HG02884 (cell line): Measurements from ENCODE around the gene LMBRD1.
"Not testable (repeated sequence)": the region's sequence is repeated elsewhere in the genome, so short reads cannot be mapped to it uniquely, and the experiment has no call there.

Experiments used
- ATAC-seq: cut with Tn5 transposase; IDR thresholded peaks from one replicate; pipeline ENCODE4 v1.9.1; 2021; ENCODE audit warnings: mild to moderate bottlenecking, moderate library complexity; ENCODE audit not compliant: unreplicated experiment

LMBRD1 gene

GRCh38 chr6:69798796-69799195 is 2.0 kb upstream of the LMBRD1 start:
- ATAC-seq = not testable (repeated sequence)

DNA sequence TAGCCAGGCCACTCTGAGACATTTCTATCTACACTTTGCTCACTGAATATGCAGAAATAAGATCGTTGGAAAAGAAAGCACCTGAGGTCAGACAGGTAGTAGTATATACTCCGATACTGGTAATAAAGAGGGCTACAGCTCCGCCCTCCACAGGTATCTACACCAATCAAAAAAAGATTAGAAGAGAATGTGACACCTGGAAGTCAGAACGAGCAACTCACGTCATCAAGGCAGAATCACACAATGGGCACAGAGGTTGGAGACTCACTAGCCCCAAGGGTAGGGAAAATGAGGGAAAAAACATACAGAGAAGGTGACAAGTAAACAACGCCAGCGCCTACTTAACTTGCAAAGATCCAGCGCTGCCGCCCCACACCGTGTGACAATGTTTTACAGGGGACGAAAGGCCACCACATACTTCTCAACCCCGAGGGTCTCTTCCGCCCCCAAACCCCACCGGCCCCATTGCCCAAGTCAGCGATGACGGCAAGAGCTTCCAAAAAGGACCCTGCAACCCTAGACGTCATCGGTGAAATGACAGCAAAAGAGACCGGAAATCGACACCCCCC is 653 bp downstream of the LMBRD1 start:
- ATAC-seq = peak; percentile 30

GRCh38 chr6:69795469-69796072 is 1.2 kb downstream of the LMBRD1 start:
- ATAC-seq = peak; percentile 34

DNA sequence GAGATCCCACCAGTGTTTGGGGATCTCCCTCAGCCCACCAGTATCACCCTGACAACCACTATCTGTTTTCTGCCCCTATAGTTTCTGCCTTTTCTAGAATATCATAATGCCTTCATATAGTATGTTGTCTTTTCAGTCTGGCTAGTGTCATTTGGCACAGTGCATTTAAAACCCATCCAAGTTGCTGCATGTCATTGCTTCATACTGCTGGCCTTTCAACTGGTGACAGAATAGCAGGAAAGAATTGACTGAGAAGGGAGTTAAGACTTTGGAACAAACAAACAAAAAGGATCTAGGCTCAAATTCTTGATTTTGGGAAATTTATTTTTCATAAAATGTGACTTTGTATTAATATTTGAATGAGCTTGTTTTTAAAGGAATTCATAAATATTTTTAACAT is 4.5 kb downstream of the LMBRD1 start:
- no peak for ATAC-seq

DNA sequence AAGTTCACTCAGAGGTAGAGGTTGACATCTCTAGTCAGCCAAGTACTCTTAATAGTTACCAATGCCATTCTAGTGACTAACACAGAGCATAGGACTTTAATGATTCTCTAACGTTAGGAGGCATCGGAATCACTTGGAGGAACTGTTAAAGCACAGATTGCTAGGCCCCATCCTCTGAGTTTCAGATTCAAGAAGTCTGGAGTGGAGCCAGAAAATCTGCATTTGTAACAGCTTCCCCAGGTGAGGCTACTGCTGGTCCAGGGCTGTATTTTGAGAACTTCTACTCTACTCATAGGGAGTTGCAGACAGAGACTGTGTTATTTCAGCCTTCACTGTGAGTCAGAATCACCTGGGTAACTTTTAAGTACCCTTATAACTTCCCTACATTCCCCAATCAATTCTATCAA is 5.7 kb downstream of the LMBRD1 start:
- peak; percentile 35 for ATAC-seq

- no peak for ATAC-seq
Observed at GRCh38 chr6:69790629-69791028, 6.2 kb downstream of the LMBRD1 start.

GRCh38 chr6:69789578-69789977 is 7.2 kb downstream of the LMBRD1 start:
- no peak for ATAC-seq

DNA sequence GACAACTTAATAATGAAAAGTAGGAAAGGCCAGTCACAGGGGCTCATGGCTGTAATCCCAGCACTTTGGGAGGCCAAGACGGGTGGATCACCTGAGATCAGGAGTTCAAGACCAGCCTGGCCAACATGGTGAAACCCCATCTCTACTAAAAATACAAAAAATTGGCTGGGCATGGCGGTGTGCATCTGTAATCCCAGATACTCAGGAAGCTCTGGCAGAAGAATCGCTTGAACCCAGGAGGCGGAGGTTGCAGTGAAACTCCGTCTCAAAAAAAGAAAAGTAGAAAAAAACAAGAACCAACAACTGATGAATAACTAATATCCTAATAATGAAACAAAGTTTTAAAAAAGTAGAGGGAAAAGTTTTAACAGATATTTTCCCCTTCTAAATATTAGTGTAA is 9.4 kb downstream of the LMBRD1 start:
- ATAC-seq = not testable (repeated sequence)

DNA sequence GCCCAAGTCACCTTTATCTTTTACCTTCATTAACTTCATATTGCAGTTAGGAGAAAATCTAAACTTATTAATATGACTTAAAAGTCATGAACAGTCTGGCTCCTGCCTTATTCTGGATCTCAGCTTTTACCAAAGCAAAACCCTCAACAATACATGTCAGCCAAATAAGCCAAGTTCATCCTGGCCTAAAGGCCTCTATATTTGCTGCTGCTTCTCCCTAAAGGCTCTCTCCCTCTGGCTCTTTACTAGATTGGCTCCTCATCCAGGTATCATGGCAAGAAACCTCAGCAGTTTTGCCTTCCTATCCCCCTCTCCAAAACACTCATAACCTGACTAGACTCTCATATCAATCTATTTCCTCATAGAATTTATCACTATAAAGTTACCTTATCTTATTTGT is 11.1 kb downstream of the LMBRD1 start:
- no peak for ATAC-seq

DNA sequence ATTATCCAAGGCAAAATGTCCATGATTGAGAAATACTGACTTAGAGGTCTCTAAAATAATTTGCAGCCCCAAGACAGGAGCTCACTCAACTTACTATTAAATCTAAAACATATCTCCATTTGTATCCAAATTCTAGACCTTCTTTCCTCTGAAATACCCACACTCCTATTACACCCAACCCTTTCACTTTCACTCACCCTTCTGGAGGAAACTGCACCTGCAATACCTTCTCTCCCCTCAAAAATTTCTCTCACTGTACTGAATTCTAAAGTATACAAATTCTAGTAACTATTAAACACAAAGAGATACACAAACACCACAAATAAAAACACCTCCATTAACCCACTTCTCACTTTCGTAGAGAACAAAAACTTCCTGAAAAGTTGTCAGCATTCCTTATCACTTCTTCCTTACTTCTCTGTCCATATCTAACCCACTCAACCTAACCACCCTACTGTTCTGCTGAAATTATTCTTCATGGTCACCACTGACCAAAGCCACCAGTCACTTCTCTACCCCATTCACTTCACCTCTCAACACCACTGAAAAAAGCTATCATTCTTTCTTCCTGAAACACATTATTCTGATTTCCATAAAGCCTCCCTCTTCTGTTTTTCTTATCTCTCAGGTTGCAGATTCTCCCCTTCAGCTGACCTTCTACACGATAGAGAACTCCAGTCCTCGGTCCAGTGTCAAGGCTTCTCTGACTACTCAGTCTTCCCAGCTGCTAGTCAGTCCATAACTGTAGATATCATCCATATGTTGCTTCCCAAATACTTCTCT is 12.0 kb downstream of the LMBRD1 start:
- ATAC-seq = peak; percentile 72

DNA sequence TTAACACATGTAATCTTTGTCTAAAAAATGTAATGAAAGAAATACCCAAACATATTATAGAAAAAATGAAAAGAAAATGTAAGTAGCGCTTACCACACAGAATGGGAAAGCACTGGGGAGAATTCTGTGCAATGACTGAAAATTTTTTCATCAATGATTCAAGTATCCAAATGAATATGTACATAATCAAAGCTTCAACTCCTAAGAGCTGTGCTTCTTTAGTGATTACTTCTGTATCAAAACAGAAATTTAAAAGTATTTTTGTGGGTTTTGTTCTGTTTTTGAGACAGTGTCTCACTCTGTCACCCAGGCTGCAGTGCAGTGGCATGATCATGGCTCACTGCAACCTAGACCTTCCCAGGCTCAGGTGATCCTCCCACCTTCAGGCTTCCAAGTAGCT is 13.7 kb downstream of the LMBRD1 start:
- ATAC-seq = no peak

DNA sequence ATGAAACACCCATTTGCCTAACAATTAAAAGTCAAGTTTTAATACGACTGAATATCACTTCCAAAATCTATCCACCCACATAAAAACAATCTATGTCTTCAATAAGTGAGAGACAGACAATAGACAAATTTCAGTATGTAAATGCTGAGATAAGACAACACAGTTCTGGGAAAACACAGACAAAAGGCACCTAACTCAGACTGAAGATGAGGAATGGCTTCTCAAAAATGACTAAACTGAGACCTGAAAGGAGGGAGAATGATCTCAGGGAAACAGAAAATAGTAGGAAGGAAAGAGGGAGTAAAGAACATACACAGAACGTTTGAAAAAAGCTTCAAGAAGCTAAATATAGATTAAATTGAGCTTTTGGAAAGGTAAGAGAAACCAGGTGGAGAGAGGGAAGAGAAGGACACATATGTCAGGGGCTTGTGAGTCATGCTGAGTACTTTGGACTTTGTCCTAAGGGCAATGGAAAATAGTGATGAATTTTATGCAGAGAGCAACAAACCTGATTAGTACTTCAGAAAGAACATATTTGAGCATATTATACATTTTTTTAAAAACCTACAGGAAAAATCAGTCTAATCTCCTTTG is 16.1 kb downstream of the LMBRD1 start:
- ATAC-seq = no peak

DNA sequence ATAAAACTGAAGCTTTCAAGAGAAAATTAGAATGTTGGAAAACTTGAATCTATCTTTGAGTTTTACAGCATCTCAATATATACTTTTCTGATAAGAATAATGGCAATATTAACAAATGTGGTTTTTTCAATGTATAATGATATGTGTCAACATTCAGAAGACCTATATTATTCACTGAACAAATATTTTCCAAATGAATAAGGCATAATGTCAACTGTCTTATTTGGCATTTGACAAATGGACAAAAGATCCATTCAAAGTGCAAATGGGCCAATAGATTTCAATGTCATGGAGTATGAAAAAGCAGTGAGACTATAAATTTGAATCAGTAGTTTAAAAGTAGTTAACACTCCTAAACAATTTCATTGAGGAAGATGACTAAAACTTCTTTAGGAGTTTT is 20.9 kb downstream of the LMBRD1 start:
- no peak for ATAC-seq

GRCh38 chr6:69775585-69775849 is 21.3 kb downstream of the LMBRD1 start:
- ATAC-seq = no peak

GRCh38 chr6:69774740-69775584 is 21.8 kb downstream of the LMBRD1 start:
- ATAC-seq = no peak

- ATAC-seq = no peak
Observed at GRCh38 chr6:69771158-69771906, 25.5 kb downstream of the LMBRD1 start.

DNA sequence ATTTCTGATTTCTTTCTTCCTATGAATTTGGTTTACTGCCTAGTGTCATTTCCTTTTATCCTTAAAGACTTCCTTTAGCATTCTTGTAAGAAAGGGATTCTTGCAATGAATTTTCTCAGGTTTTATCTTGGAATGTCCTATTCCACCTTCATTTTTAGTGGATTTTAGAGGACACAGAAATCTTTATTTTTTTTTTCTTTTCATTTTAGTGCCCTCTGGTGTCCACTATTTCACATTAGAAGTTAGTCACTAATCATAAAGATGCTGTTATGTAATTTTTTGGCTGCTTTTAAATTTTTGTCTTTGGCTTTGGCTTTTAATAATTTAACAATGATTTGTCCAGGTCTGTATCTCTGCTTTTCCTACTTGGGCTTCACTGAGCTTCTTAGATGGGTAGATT is 28.1 kb downstream of the LMBRD1 start:
- ATAC-seq = no peak

GRCh38 chr6:69763763-69764162 is 33.0 kb downstream of the LMBRD1 start:
- ATAC-seq = no peak

- ATAC-seq = no peak
Observed at GRCh38 chr6:69761853-69762252, 35.0 kb downstream of the LMBRD1 start.

DNA sequence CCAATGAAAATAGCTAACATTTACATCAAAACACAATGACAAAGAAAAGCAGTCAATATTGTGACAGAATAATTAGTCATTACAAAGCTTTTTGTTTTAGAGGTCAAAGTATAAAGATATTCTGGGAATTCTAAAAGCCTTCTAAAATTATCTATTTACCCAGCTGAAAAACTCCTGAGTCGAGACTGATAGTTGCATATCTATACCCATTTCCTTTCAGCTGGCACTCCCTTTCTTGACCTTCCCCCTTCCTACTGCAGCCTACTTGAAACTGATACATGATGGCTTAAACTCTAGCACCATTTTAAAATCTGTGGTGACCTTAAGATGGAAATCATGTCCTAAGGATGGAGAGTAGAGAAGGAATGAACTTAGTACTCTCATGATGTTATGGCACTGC is 38.6 kb downstream of the LMBRD1 start:
- ATAC-seq = no peak

GRCh38 chr6:69756907-69757306 is 39.9 kb downstream of the LMBRD1 start:
- no peak for ATAC-seq
